Natural killer cell (primary cell): ENCODE data around the gene LTB4R. TPM values are rescaled to one million over a fixed set of nuclear protein-coding genes. Genes with fewer than 3 reads are reported as not detected.

Source experiments
- ATAC-seq, 3 donors: fragments of 150-1000 bp in 2 of 3; fragments of 200-7000 bp in 1 of 3; cut with Tn5 transposase; 1 replicate in 1 of 3; 2 replicates in 2 of 3; pipeline ENCODE4 v1.10.0; 2021; ENCODE audit warnings: mild to moderate bottlenecking in 2 of 3, moderate library complexity in 2 of 3
- DNase-seq, 2 donors: peaks; one replicate each; pipeline versions ENCODE4 v3.0.0 to v3.0.0-alpha.2; 2013 to 2021; ENCODE audit warnings: mixed read lengths in 1 of 2
- H3K27ac ChIP-seq: one replicate; pipeline ENCODE4 v1.5.1; 2013; ENCODE audit warnings: mild to moderate bottlenecking, low read length
- H3K27me3 ChIP-seq: one replicate; pipeline ENCODE4 v1.6.1; 2013; ENCODE audit warnings: low read length; ENCODE audit not compliant: control insufficient read depth, insufficient read depth
- H3K36me3 ChIP-seq: one replicate; pipeline ENCODE4 v1.6.1; 2013; ENCODE audit warnings: low read length; ENCODE audit not compliant: control insufficient read depth, insufficient read depth
- H3K4me1 ChIP-seq: one replicate; pipeline ENCODE4 v1.6.1; 2013; ENCODE audit warnings: low read length; ENCODE audit not compliant: control insufficient read depth, insufficient read depth
- H3K4me3 ChIP-seq: one replicate; pipeline ENCODE4 v1.5.1; 2013; ENCODE audit warnings: low read length
- H3K9me3 ChIP-seq: one replicate; pipeline ENCODE4 v1.6.1; 2013; ENCODE audit warnings: low read length; ENCODE audit not compliant: control insufficient read depth, insufficient read depth
- H3K27ac Mint-ChIP-seq, 2 donors: one replicate each; pipeline ENCODE4 v1.8.0; 2022; ENCODE audit warnings: mild to moderate bottlenecking in 2 of 2, mixed read lengths in 2 of 2, moderate library complexity in 1 of 2
- H3K27me3 Mint-ChIP-seq, 2 donors: one replicate each; pipeline ENCODE4 v1.8.0; 2022; ENCODE audit warnings: low read depth in 2 of 2, mixed read lengths in 2 of 2
- H3K36me3 Mint-ChIP-seq: one replicate; pipeline ENCODE4 v1.8.0; 2022; ENCODE audit warnings: mixed read lengths
- H3K4me1 Mint-ChIP-seq, 2 donors: one replicate each; pipeline ENCODE4 v1.8.0; 2022; ENCODE audit warnings: mixed read lengths in 2 of 2
- H3K4me3 Mint-ChIP-seq: one replicate; pipeline ENCODE4 v1.8.0; 2022; ENCODE audit warnings: mild to moderate bottlenecking, moderate library complexity, mixed read lengths
- H3K9me3 Mint-ChIP-seq, 2 donors: one replicate each; pipeline ENCODE4 v1.8.0; 2022; ENCODE audit warnings: mixed read lengths in 2 of 2
- WGBS: methylation state at CpG from one replicate; pipeline ENCODE4 v1.1.7; 2013; ENCODE audit warnings: missing lambda C conversion rate; ENCODE audit not compliant: insufficient coverage; 5-methylcytosine and 5-hydroxymethylcytosine counted together
- intact Hi-C: fragments of 100-400 bp; cut with micrococcal nuclease; formaldehyde crosslinking; loops from one replicate; pipeline ENCODE4 v1.14.2; 2022
- total RNA-seq, 4 donors: library from RNA; stranded (reverse); fragments of 120-200 nt in 1 of 4; gene quantifications; one replicate each; pipeline versions ENCODE4 v1.2.3 to v1.2.4, GENCODE V29; 2013 to 2022
- TF ChIP-seq, protein P1 (sequence below): fragments of 200-600 bp; IDR thresholded peaks from one replicate; pipeline ENCODE4 v1.8.0; 2022; ENCODE audit warnings: antibody characterized with exemption

LTB4R gene
- total RNA-seq, 3 donors from 2014 or later (not counting 1 experiment from before 2014, with no cell fraction given), result 33.5 to 55.7 (median 49.7) TPM

- ATAC-seq (no peak), DNase-seq (no peak)
- peaks cover 40% of the 10 kb centered on the region for H3K4me1 ChIP-seq
- Mint-ChIP-seq H3K27ac (peak overlapping the region; percentile 41 to 74), H3K27me3 (no peaks in the 10 kb centered on the region), H3K36me3 (peaks cover 10% of the 10 kb centered on the region), H3K4me1 (peaks cover 35 to 57% of the 10 kb centered on the region in 2 donors), H3K4me3 (no peak overlapping the region), H3K9me3 (no peaks in the 10 kb centered on the region)
- H3K27me3 ChIP-seq, result no peaks in the 10 kb centered on the region
- 88% methylated on average over 11 of the region's 11 CpGs for WGBS
- H3K9me3 ChIP-seq, result no peaks in the 10 kb centered on the region
- H3K36me3 ChIP-seq, result peaks cover 57% of the 10 kb centered on the region
- TF ChIP-seq, protein P1, sequence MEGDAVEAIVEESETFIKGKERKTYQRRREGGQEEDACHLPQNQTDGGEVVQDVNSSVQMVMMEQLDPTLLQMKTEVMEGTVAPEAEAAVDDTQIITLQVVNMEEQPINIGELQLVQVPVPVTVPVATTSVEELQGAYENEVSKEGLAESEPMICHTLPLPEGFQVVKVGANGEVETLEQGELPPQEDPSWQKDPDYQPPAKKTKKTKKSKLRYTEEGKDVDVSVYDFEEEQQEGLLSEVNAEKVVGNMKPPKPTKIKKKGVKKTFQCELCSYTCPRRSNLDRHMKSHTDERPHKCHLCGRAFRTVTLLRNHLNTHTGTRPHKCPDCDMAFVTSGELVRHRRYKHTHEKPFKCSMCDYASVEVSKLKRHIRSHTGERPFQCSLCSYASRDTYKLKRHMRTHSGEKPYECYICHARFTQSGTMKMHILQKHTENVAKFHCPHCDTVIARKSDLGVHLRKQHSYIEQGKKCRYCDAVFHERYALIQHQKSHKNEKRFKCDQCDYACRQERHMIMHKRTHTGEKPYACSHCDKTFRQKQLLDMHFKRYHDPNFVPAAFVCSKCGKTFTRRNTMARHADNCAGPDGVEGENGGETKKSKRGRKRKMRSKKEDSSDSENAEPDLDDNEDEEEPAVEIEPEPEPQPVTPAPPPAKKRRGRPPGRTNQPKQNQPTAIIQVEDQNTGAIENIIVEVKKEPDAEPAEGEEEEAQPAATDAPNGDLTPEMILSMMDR, result no peak
- no peak overlapping the region for H3K4me3 ChIP-seq
- H3K27ac ChIP-seq, result no peak overlapping the region
- intact Hi-C loops, result no loop called here
Observed at GRCh38 chr14:24307156-24307574, 4.1 kb upstream of the LTB4R start.

GRCh38 chr14:24307575-24308341 lies 3.5 kb upstream of the LTB4R start, which contains the start of gene CIDEB:
TSS of gene CIDEB (minus strand) at chr14:24307977. CDS start at chr14:24307858, 119 bp downstream.
- intact Hi-C loops, result no loop called here

DNA sequence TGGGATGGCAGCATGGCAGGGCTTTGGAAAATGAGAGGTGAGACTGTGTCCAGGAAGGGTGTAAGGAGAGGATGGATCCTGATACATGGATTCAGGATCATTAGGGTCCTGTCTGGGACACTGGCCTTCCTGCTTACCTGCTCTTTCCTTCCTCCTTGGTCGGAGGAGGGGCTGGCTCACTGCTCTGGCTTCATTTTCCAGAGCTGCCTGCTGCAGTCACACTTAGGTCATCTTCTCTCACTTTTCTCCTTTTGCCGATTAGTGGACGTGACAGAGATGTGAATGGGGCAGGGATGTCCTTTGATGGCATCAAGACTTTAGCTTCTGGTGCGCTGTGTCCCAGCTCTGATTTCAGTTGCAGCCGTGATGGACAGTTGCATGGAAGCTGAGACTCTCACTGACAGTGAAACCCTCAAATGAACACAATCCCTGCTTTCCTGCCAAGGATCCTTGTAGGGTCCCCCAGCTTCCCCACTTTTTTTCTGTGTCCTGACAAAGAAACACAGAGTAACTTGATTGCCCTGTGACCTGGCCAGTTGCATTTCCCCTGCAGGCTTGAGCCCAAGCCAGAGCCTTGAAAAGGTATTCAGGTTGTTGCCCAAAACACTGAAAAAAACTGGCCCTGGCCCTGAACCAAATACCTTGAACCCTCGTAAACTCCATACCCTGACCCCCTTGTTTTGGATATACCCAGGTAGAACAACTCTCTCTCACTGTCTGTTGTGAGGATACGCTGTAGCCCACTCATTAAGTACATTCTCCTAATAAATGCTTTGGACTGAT lies 2.8 kb upstream of the LTB4R start:
- H3K4me3 Mint-ChIP-seq, result peak overlapping the region; percentile 36

More at GRCh38 chr14:24307575-24308341, 3.5 kb upstream of the LTB4R start, which contains the start of gene CIDEB:
- Mint-ChIP-seq H3K36me3 (peaks cover 10% of the 10 kb centered on the region), H3K27ac (peak within 1 kb of the TSS; percentile 74 to 96), H3K9me3 (no peaks in the 10 kb centered on the region), H3K4me1 (peaks cover 39 to 60% of the 10 kb centered on the region in 2 donors), H3K27me3 (no peaks in the 10 kb centered on the region), H3K4me3 (peak within 1 kb of the TSS; percentile 36)
- TF ChIP-seq, protein P1, result peak; percentile 96
- WGBS, result 64% methylated on average over 6 of the region's 6 CpGs
- Histone ChIP-seq H3K27me3 (no peaks in the 10 kb centered on the region), H3K4me1 (peaks cover 46% of the 10 kb centered on the region), H3K27ac (no peak within 1 kb of the TSS), H3K4me3 (no peak within 1 kb of the TSS), H3K36me3 (peaks cover 51% of the 10 kb centered on the region), H3K9me3 (no peaks in the 10 kb centered on the region)
- DNase-seq (peak in 1 of 2 donors; percentile 80), ATAC-seq (peak; percentile 24 to 45 (median 31))

More for the DNA sequence above, 2.8 kb upstream of the LTB4R start:
- Histone ChIP-seq H3K27me3 (no peaks in the 10 kb centered on the region), H3K27ac (no peak overlapping the region), H3K4me3 (no peak overlapping the region), H3K9me3 (no peaks in the 10 kb centered on the region), H3K36me3 (peaks cover 44% of the 10 kb centered on the region), H3K4me1 (peaks cover 53% of the 10 kb centered on the region)
- Mint-ChIP-seq H3K36me3 (peaks cover 10% of the 10 kb centered on the region), H3K9me3 (no peaks in the 10 kb centered on the region), H3K4me1 (peaks cover 47 to 68% of the 10 kb centered on the region in 2 donors), H3K27me3 (no peaks in the 10 kb centered on the region), H3K27ac (peak overlapping the region; percentile 94 to 96)
- ATAC-seq (no peak), DNase-seq (no peak)
- TF ChIP-seq, protein P1, result peak; percentile 44
- 95% methylated on average over 7 of the region's 7 CpGs for WGBS
- intact Hi-C loops, result no loop called here
